ENCODE data around the gene ECI1. TPM values are rescaled to one million over a fixed set of nuclear protein-coding genes. Genes with fewer than 3 reads are reported as not detected.

Gene ECI1
- total and polyA plus RNA-seq, 2 experiments from 2014 or later, result 118 to 143 TPM

DNA sequence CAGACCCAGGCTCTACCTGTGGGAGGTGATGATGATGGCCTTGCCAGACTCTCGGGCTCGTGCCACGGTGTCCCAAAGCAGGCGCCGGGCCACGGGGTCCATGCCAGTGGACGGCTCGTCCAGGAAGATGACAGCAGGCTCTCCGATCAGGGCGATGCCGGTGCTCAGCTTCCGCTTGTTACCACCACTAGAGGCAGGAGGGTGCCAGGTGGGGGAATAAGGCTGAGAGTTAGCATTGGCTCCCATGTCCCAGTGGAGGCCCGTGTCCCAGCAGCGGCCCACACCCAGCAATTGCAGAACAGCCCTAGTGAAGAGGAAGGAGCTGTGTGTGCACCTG is 26.9 kb upstream of the ECI1 start:
- Mint-ChIP-seq H3K27ac (no peak overlapping the region), H3K9me3 (no peaks in the 10 kb centered on the region), H3K27me3 (ENCODE audit: insufficient read depth, low read depth, poor library complexity) (peaks cover 11% of the 10 kb centered on the region), H3K36me3 (ENCODE audit: low read depth) (no peaks in the 10 kb centered on the region; the same call in 2 of the 3 replicates), H3K4me3 (no peak overlapping the region), H3K4me1 (peaks cover 8% of the 10 kb centered on the region; the same call in 2 of the 3 replicates)
- TF ChIP-seq, protein P1, sequence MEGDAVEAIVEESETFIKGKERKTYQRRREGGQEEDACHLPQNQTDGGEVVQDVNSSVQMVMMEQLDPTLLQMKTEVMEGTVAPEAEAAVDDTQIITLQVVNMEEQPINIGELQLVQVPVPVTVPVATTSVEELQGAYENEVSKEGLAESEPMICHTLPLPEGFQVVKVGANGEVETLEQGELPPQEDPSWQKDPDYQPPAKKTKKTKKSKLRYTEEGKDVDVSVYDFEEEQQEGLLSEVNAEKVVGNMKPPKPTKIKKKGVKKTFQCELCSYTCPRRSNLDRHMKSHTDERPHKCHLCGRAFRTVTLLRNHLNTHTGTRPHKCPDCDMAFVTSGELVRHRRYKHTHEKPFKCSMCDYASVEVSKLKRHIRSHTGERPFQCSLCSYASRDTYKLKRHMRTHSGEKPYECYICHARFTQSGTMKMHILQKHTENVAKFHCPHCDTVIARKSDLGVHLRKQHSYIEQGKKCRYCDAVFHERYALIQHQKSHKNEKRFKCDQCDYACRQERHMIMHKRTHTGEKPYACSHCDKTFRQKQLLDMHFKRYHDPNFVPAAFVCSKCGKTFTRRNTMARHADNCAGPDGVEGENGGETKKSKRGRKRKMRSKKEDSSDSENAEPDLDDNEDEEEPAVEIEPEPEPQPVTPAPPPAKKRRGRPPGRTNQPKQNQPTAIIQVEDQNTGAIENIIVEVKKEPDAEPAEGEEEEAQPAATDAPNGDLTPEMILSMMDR (conservative IDR thresholded peaks at IDR 0.05; ENCODE audit: low read depth in 2 of 2), result peak; percentile 28 to 36
- TF ChIP-seq CREB1 (CRISPR knock-in tag; IDR thresholded peaks at IDR 0.05; ENCODE audit: low read depth), result no peak
- Histone ChIP-seq H3K4me3 (no peak overlapping the region), H3K4me2 (no peak overlapping the region), H3F3A (replicated peaks; ENCODE audit: low read depth) (no peaks in the 10 kb centered on the region), H3K27ac (ENCODE audit: low read depth) (no peak overlapping the region), H3K27me3 (ENCODE audit: insufficient read depth) (no peaks in the 10 kb centered on the region), H2AFZ (no peak overlapping the region), H3K79me2 (replicated peaks; ENCODE audit: insufficient read depth) (no peaks in the 10 kb centered on the region), H3K4me1 (ENCODE audit: insufficient read depth) (no peaks in the 10 kb centered on the region), H4K20me1 (replicated peaks; ENCODE audit: insufficient read depth) (no peaks in the 10 kb centered on the region), H3K9me2 (ENCODE audit: insufficient read depth) (no peaks in the 10 kb centered on the region), H3K36me3 (ENCODE audit: insufficient read depth) (no peaks in the 10 kb centered on the region)
- ATAC-seq (peak; percentile 78), DNase-seq (ENCODE audit: low spot score) (peak; percentile 74)

DNA sequence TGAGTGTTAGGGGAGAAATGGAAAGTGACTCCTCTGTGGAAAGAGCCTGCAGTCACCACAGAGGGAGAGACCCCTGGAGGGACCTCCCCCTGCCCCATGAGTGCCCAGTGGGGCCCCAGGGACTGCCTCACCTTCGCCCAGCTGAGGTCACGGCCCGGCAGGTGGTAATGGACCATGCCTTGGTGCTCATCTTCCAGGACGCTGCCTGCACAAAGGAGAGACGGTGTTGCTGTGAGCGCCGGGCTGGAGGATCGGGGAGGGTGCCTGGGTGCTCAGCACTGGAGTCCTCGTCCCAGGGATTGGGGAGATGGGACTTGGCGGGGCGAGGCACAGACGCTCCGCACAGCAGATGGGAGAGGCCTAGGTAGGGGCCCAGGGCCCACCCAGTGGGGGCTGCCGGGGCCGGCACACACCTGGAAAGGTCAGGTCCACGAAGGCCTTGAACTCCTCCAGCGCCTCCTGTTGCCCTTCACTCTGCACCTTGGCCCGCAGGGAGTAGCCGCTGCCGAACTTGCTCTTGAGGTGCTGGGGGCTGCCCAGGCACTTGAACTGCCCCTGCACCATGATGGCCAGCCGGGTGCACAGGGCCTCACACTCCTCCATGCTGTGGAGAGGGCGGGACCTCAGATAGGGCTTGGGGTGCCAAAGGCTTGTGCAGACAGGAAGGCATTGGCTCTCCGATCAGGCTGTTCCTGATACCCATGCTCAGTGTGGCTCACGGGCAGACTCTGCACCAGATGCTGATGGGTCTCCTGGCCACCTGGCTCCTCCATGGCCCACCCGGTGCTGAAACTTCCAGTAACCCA is 26.3 kb upstream of the ECI1 start:
- Histone ChIP-seq H3F3A (replicated peaks; ENCODE audit: low read depth) (no peaks in the 10 kb centered on the region), H3K36me3 (ENCODE audit: insufficient read depth) (no peaks in the 10 kb centered on the region), H3K27me3 (ENCODE audit: insufficient read depth) (no peaks in the 10 kb centered on the region), H3K79me2 (replicated peaks; ENCODE audit: insufficient read depth) (no peaks in the 10 kb centered on the region), H2AFZ (no peak overlapping the region; the same call in 1 of the 2 replicates), H3K4me1 (ENCODE audit: insufficient read depth) (no peaks in the 10 kb centered on the region), H3K4me2 (no peak overlapping the region), H3K9me2 (ENCODE audit: insufficient read depth) (no peaks in the 10 kb centered on the region), H3K27ac (ENCODE audit: low read depth) (no peak overlapping the region), H4K20me1 (replicated peaks; ENCODE audit: insufficient read depth) (no peaks in the 10 kb centered on the region), H3K4me3 (no peak overlapping the region)
- H3K36me3 Mint-ChIP-seq (ENCODE audit: low read depth), result no peaks in the 10 kb centered on the region; the same call in 2 of the 3 replicates
- no peaks in the 10 kb centered on the region for H3K9me3 Mint-ChIP-seq
- TF ChIP-seq EZH2phosphoT487 (IDR thresholded peaks at IDR 0.05; ENCODE audit: unreplicated experiment) (no peak), EZH2 (IDR thresholded peaks at IDR 0.05; ENCODE audit: low read depth, unreplicated experiment) (no peak)
- no peak for DNase-seq (ENCODE audit: low spot score)
- H3K27ac Mint-ChIP-seq, result no peak overlapping the region
- ATAC-seq, result no peak; the same call in 1 of the 3 replicates
- H3K27me3 Mint-ChIP-seq (ENCODE audit: insufficient read depth, low read depth, poor library complexity), result peaks cover 11% of the 10 kb centered on the region
- no peak overlapping the region for H3K4me3 Mint-ChIP-seq
- H3K4me1 Mint-ChIP-seq, result peaks cover 8% of the 10 kb centered on the region; the same call in 2 of the 3 replicates

DNA sequence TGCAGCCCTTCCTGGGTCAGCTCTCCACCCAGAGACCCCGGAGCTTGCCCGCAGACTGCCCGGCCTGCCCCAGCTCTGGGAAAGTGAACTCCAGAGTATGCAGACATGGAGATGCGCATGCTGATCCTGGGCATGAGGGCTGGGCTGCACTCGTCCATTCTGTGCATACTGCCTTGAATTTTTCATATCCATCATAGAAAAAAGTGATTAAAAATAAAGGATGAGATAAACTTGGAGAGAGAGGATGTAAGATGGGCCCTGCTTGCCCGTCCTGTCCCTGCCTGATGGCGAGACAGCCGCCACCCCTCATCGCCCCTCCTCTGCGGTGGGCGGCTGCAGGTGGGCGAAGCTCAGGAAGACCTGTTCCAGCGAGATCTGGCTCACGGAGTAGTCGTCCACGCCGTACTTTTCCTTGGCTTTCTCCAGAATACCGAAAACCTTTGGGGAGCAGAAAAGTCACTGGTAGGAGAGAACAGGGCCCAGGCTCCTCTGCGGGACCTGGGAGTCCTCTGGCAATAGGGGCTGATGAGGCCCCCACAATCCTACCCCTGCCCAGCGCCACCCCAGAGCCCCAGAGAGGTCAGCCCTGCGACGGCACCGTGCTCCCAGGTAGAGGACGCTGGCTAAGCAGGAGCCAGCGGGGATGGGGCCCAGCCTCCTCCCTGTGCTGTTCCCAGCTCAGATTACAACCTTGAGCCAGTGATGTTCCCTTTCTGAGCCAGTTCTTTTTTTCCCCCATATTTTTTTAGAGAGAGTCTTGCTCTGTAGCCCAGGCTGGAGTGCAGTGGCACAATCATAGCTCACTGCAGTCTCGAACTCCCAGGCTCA is 25.2 kb upstream of the ECI1 start:
- no peaks in the 10 kb centered on the region for H3K36me3 ChIP-seq (ENCODE audit: insufficient read depth)
- peaks cover 8% of the 10 kb centered on the region; the same call in 2 of the 3 replicates for H3K4me1 Mint-ChIP-seq
- H3K4me3 Mint-ChIP-seq, result no peak overlapping the region; the same call in 2 of the 3 replicates
- no peak for TF ChIP-seq JUNB (IDR thresholded peaks at IDR 0.05; ENCODE audit: unreplicated experiment)
- TF ChIP-seq, protein P2, sequence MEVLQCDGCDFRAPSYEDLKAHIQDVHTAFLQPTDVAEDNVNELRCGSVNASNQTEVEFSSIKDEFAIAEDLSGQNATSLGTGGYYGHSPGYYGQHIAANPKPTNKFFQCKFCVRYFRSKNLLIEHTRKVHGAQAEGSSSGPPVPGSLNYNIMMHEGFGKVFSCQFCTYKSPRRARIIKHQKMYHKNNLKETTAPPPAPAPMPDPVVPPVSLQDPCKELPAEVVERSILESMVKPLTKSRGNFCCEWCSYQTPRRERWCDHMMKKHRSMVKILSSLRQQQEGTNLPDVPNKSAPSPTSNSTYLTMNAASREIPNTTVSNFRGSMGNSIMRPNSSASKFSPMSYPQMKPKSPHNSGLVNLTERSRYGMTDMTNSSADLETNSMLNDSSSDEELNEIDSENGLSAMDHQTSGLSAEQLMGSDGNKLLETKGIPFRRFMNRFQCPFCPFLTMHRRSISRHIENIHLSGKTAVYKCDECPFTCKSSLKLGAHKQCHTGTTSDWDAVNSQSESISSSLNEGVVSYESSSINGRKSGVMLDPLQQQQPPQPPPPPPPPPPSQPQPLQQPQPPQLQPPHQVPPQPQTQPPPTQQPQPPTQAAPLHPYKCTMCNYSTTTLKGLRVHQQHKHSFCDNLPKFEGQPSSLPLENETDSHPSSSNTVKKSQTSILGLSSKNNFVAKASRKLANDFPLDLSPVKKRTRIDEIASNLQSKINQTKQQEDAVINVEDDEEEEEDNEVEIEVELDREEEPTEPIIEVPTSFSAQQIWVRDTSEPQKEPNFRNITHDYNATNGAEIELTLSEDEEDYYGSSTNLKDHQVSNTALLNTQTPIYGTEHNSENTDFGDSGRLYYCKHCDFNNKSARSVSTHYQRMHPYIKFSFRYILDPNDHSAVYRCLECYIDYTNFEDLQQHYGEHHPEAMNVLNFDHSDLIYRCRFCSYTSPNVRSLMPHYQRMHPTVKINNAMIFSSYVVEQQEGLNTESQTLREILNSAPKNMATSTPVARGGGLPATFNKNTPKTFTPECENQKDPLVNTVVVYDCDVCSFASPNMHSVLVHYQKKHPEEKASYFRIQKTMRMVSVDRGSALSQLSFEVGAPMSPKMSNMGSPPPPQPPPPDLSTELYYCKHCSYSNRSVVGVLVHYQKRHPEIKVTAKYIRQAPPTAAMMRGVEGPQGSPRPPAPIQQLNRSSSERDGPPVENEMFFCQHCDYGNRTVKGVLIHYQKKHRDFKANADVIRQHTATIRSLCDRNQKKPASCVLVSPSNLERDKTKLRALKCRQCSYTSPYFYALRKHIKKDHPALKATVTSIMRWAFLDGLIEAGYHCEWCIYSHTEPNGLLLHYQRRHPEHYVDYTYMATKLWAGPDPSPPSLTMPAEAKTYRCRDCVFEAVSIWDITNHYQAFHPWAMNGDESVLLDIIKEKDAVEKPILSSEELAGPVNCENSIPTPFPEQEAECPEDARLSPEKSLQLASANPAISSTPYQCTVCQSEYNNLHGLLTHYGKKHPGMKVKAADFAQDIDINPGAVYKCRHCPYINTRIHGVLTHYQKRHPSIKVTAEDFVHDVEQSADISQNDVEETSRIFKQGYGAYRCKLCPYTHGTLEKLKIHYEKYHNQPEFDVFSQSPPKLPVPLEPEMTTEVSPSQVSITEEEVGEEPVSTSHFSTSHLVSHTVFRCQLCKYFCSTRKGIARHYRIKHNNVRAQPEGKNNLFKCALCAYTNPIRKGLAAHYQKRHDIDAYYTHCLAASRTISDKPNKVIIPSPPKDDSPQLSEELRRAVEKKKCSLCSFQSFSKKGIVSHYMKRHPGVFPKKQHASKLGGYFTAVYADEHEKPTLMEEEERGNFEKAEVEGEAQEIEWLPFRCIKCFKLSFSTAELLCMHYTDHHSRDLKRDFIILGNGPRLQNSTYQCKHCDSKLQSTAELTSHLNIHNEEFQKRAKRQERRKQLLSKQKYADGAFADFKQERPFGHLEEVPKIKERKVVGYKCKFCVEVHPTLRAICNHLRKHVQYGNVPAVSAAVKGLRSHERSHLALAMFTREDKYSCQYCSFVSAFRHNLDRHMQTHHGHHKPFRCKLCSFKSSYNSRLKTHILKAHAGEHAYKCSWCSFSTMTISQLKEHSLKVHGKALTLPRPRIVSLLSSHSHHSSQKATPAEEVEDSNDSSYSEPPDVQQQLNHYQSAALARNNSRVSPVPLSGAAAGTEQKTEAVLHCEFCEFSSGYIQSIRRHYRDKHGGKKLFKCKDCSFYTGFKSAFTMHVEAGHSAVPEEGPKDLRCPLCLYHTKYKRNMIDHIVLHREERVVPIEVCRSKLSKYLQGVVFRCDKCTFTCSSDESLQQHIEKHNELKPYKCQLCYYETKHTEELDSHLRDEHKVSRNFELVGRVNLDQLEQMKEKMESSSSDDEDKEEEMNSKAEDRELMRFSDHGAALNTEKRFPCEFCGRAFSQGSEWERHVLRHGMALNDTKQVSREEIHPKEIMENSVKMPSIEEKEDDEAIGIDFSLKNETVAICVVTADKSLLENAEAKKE (CRISPR knock-in tag; IDR thresholded peaks at IDR 0.05), result no peak

More for the DNA sequence above, 25.2 kb upstream of the ECI1 start:
- H3K27ac Mint-ChIP-seq, result no peak overlapping the region
- Histone ChIP-seq H3F3A (replicated peaks; ENCODE audit: low read depth) (no peaks in the 10 kb centered on the region), H3K79me2 (replicated peaks; ENCODE audit: insufficient read depth) (no peaks in the 10 kb centered on the region), H3K4me2 (no peak overlapping the region), H2AFZ (no peak overlapping the region), H4K20me1 (replicated peaks; ENCODE audit: insufficient read depth) (no peaks in the 10 kb centered on the region), H3K4me1 (ENCODE audit: insufficient read depth) (no peaks in the 10 kb centered on the region), H3K9me2 (ENCODE audit: insufficient read depth) (no peaks in the 10 kb centered on the region), H3K27me3 (ENCODE audit: insufficient read depth) (no peaks in the 10 kb centered on the region), H3K27ac (ENCODE audit: low read depth) (no peak overlapping the region), H3K4me3 (no peak overlapping the region)
- ATAC-seq (peak; percentile 53), DNase-seq (ENCODE audit: low spot score) (no peak)
- H3K27me3 Mint-ChIP-seq (ENCODE audit: insufficient read depth, low read depth, poor library complexity), result peaks cover 11% of the 10 kb centered on the region
- no peaks in the 10 kb centered on the region for H3K9me3 Mint-ChIP-seq
- no peaks in the 10 kb centered on the region; the same call in 2 of the 3 replicates for H3K36me3 Mint-ChIP-seq (ENCODE audit: low read depth)

Data from GM23338 (cell line).